Measurements from ENCODE around the gene C1orf21.

DNA sequence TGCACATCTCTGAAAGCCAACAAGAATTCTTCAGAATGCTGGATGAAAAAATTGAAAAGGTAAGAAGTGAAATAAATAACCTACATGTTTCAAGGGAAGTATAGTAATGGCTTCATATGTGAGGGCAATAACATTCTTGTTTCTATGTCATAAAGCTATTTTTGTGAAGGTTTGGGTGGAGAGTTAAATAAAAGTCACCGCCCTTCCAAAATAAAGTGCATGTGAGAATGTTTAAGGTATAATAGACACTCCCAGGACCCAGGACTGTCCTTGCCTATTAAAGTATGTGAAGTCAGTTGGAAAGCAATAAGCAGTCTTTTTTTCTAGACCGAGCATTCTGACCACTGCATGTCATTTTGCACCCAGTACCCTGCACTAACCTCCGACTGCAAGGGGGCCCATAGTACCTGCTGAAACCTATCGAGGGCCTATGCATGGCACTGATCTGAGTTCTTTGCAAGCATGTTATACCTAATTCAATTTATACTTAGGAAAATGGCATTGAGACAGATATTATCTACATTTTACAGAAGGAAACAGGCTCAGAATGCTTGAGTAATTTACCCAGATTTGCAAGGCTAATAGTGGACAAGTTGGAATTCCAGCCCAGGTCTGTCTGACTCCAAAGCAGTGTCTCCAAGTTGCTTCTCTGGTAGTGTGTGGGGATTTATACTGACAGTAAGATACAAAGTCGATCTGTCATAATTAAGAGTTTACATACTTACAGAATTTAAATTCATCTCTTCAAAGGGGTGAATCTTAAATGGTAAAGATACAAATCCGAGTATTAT lies 211.8 kb downstream of the C1orf21 start:
- no peak for TF ChIP-seq POLR2AphosphoS5 (IDR thresholded peaks at IDR 0.05; ENCODE audit: low read depth, low read length)
- TF ChIP-seq TAF1 (IDR thresholded peaks at IDR 0.05; ENCODE audit: low read depth, low read length), result no peak
- TF ChIP-seq POLR2A (IDR thresholded peaks at IDR 0.05; ENCODE audit: low read depth, low read length), result no peak
- no peak for TF ChIP-seq SPI1 (IDR thresholded peaks at IDR 0.05; ENCODE audit: low read depth, low read length)
- no peak for TF ChIP-seq POU2F2 (IDR thresholded peaks at IDR 0.05; ENCODE audit: low read depth, low read length)

All from GM12891 (cell line).